SHP77 treated with DMSO at 0.1 percent for 48 hours (cell line): ENCODE results near the gene ADAM8.

Source experiments
- DNase-seq: peaks from one replicate; lab custom pipeline; 2025; lab: John Stamatoyannopoulos, UW

The ADAM8 gene

DNA sequence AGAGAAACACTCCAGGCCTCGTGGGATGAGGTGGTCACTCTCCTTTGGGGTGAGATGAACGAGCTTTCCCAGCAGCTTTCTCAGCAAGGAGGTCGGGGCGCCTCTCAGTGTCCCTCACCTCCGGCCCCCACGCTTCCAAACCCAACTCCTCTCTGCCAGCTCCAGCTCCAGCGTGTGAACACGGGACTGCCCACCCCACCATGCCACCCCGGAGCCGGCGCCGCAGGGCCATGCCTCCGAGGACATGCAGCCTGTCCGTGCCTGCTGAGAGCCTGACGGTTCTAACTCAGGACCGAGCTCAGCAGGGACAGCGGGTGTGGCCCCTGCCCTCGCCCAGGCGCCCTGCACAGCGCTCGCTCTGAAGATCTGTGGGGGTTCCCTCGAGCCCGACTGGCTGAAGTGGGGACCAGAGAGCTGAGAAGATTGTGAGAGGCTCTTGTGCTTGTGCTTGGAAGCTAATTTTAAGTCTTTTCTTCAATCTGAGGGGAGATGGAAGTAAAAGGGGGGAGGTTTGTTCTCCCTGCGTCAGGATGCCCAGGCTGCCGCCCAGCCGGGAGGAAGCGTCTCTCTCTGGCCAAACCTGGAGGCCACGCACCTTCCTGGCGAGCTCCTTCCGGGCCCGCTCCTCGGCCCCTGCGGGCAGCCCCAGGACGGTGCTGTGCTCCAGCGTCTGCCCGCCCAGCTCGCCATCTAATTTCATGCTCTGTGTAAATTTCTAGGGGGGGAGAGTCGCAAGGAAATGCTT lies 5.1 kb upstream of the ADAM8 start:
- DNase-seq: no peak

DNA sequence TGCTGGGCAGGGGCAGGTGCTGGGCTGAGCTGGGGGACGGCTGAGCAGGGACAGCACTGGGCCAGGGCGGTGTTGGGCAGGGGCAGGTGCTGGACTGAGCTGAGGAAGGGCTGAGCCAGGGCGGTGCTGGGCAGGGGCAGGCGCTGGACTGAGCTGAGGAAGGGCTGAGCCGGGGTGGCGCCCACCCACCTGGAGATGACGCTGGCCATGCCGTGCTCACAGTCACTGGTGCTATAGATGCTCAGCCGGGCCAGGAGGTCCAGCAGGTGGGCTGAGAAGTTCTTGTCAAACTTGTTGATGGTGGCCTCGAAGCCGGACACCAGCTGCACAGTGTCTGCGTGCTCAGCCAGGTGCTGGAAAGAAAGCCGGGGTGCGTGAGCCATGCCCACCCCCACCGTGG lies 4.4 kb upstream of the ADAM8 start:
- DNase-seq: no peak

DNA sequence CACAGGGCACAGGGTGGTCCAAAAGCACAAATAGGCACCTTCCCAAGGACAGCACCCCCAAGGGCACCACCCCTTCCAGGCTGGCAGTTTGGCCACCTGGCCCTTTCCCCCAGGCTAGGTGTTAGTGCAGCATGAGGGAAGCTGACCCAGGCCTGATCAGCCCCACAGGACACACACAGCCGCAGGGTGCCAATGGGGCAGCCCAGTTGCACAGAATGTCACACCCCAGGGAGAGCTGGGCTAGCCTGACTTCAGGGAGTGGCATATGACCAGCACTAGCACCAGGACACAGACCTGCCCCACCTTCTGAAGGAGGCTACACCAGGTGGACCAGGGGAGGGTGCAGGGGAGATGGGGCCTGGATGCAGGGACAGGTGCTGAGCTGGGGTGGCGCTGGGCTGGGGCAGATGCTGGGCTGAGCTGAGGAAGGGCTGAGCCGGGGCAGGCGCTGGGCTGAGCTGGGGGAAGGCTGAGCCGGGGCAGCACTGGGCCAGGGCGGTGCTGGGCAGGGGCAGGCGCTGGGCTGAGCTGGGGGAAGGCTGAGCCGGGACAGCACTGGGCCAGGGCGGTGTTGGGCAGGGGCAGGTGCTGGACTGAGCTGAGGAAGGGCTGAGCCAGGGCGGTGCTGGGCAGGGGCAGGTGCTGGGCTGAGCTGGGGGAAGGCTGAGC lies 3.9 kb upstream of the ADAM8 start:
- DNase-seq: no peak

DNA sequence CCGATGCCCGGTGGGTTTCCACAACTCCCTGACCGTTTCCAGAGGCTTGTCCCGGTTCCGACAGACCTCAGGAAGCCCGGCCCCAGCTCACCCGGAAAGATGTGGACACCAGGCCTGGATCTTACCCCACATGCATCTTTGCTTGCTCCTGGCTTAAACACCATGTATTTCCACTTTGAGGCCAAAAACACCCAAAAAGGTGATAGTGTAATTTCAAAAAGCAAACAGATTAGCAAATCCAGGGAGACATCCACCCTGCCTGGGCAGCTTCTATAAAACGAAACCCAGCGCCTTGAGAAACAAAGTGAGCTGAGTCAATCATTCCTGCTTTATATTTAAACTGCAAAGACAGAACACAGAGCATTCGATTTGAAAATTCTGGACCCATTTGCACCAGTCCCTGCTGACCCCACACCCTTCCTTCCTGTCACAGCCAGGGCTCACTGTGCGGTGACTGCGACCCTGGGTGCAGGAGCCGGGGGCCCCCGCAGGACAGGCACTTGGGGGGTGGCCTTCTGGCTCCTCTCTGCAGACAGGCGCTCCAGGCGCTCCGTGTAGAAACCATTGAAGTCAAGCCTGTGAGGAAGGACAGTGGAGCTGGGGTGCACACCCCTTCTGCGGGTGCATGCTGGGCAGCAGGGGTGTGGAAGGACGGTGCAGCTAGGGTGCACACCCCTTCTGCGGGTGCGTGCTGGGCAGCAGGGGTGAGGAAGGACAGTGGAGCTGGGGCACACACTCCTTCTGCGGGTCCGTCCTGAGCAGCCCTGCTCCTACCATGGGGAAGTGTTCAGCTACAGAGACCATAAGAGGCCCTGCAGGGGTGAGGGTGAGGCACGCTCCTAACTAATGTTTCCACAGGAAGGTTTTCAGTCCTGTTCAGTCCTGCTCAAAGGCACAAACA lies 2.9 kb upstream of the ADAM8 start:
- no peak for DNase-seq

DNA sequence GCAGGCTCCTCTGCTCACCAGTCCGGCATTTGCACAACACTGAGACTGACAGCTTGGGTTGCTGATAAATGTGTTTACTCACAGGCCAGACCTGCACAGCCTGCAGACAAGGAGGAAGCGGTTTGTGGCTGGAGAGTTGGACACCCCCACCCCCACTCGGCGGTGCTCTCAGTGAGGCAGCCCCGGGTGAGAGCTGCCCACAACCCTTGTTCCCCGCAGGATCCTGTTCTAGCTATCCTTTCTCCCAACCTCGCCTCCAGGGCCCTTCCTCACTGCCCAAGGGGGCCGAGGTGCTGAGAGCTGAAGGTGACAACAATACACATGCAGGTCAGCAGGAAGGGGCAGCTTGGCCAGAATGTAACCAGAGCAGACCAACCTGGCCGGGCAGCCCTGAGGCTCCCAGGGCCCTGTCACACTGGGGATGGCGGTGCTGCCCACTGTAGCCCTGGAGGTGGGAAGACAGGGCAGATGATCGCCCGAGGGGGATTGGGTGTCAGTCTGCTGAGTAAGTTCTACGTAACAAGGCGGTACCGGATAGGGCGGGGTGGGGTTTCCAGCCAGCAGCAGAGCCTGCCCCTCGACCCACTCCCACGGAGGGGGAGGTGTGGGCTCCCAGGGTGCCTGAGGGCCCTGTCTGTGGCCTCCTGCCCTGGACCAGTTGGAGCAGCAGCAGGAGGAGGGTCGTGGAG lies 2.1 kb upstream of the ADAM8 start:
- no peak for DNase-seq

DNA sequence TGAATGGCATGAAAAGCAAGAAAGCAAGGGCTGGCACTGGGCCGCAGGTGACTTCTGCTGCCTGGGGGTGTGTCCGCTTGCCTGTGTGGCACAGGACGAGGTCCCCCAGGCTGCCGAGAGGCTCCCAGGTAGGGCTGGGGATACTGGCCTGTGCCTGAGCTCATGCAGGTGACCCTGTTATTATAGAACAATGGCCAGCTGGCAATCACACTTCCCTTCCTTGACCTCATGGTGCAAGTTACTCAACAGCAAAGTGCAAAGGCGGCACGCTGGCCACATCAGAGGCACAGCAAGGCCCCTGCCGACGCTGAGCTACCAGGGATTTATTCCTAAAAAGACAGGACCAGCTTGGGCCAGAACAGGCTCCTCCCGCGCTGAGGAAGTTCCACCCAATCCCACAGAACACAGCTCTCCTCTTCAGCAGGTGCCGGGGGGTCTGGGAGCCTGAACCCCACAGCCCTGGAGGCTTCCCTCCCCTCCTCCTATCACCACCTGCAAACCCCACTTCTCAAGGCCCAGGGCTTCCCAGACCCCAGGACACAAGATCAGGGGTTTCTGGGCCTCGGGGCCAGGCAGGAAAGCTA lies 1.4 kb upstream of the ADAM8 start:
- DNase-seq: no peak

DNA sequence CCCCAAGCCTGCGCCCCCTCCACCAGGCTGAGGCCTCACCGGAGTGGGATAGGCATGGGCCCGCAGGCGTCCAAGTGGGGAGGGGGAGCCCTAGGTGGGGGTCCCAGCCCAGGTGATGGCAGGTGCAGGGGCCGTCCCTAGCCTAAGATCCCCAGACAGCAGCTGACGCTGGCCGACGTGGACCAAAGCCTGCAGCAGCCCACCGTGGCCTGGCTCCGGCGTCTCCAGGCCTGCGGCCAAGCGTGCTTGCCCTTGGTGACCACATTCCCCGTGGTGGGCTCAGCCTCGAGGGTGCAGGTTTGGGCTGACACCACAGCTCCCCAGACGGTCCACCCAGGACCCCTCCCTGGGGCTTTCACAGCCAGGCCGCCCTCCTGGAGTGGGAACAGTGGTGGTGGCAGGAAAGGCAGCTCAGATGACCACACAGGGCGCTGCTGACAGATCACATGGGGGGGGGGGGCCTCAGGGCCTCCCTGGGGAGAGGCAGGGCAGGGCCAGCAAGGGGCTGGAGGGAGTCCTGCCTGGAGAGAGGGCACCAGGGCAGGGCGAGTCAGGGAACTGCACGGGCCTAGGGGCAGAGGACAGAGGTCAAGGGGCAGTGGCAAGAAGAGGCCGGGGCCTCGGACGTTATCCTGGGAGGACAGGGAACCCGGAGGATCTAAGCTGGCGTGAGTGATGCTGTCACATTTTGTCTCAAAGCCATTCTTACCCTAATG lies 767 bp upstream of the ADAM8 start:
- no peak for DNase-seq

DNA sequence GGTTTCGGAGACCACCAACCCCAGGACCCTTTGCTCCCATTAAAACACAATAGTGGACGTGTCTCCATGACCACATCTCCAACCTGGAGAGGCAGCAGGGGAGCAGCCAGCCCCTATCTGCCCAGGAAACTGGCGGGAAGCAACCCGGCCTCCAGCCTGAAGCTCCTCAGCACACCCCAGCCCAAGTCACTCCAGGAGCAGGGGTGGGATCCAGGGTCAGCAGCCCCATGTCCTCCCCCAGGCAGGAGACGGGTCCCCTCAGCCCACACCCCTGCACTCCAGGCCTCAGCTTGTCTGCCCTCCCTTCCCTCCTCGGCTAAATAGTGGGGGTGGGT lies 601 bp downstream of the ADAM8 start:
- no peak for DNase-seq

DNA sequence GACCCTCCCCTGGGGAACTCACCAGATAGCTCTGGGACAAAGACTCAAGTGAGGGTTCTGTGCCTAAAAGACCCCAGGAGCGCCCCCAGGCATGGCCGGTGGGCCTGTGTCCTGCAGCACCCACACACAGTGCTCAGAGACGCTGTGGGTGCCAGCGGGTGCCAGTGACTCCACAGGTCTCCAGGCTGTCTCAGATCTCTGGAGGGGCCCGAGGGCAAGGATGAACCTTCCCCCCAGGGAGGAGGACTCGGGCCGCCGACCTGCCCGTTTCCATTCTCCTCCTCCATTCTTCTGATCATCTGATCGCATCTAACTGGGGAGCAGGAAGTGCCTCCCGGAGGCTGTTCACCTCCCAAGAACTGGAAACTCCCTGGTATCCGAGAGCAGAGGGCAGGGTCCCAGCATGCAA lies 980 bp downstream of the ADAM8 start:
- DNase-seq: no peak

DNA sequence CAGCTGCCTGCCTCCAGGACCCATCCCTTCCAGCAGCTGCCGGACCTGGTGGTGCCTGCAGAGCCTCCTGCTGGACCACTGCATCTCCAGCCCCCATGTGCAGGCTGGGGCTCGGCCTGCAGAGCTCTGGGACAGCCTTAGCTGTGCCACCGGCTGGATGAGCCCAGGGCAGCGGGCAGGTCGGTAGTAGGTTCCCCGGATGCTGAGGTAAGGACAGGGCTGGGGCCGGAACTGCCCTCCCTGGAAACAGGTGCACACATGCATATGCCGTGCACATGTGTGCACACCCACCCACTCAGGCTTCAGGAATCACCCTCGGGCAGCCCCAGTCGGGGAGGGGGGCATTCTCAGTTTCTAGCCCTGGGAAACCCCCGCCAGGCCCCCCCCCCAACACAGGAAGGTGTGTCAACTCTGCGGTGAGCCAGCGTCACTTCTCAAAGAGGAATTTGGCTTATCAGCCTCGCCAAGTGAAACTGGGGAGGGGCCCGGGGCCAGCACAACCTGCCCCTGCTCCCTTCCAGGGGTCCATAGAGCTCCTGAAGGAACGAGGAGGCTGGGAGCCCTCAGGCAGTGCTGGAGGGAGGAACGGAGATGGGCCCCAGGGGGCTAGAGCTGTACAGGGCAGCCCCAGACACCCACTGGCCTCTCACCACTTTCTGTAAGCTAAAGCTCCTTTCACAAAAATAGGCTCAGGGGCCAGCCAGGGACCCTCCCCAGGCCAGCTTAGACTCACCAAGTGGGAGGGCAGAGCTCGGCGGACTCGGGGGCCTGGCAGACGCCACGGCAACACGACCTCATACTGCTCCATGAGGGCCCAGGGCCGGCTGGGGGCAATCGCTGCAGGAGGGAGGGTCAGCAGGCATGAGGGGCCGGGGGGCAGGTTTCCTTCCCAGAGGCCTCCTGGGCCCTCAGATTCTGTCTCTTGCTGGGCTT lies 1.7 kb downstream of the ADAM8 start:
- no peak for DNase-seq

DNA sequence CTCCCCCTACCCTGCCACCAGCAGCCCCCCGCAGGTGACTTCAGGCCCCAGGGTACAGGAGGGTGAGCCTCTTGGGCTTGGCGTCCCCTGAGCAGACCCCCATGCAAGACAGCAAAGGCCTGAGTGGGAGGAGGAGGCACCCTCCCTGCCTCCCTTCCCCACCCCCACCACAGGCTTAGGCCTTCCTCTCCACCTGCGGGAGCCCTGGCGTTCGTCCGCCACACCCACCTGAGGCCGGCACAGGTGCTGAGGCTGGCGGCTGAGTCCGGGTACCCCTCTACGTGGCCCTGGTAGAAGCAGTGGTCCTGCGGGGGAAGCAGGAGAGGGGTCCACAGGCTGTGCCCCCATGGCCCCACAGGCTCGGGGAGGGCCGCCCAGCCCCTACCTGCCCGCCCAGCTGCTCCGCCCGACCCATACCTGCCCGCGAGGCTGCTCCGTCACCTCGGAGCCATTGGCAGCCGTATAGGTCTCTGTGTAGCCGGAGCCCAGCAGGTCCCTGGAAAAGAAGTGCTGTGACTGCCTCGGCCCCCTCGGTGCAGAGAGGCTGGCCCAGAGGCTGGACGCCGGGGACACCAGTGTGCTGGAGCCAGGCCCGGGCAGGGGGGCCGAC lies 3.0 kb downstream of the ADAM8 start:
- DNase-seq: no peak

DNA sequence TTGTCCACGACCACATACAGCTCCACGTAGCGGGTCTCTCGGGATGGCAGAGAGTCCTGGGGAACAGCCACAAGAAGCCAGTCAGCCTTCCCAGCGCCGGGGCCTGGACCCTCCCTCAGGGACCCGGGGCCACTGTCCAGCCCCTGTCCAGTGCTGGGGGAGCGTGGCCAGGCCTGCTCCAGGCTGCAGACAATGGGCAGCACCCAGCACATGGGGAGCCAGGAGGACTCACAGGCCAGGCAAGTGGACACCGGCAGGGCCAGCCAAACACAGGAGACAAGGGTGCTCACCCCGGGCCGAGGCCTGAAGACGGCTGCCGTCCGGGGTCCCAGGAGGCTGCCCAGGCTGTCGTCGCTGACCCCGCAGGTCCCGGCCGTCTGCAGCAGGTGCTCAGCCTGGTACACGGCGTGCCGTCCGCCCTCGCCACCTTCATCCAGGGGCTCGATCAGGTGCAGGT lies 3.7 kb downstream of the ADAM8 start:
- DNase-seq: no peak

DNA sequence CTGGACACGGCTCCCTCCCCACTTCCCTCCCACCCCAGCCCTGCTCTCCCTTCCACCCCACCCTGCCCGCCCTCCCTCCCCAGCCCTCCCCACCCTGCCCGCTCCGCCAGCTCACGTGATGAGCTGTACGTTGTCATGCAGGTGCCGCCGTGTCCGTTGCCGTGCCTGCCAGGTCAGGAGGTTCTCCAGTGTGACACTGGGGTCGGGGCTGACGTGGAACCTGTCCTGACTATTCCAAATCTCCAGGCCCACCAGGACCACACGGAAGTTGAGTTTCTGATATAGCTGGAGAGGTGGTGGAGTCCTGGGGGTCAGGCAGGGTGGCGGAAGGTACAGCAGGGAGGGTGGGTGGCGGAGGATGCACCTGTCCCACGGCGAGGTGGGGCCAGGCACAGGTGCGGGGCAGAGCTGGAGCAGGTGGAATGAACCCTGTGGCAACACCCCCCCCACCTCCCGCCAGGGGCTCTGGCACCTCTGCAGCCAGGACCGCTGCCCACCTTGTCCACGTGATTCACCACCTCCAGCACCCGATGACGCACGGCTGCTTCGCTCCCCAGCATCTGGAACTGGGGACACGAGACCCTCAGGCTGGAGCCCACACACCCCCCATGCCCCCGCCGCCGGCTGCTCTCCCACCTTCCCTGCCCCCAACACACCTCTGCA lies 4.2 kb downstream of the ADAM8 start:
- no peak for DNase-seq

DNA sequence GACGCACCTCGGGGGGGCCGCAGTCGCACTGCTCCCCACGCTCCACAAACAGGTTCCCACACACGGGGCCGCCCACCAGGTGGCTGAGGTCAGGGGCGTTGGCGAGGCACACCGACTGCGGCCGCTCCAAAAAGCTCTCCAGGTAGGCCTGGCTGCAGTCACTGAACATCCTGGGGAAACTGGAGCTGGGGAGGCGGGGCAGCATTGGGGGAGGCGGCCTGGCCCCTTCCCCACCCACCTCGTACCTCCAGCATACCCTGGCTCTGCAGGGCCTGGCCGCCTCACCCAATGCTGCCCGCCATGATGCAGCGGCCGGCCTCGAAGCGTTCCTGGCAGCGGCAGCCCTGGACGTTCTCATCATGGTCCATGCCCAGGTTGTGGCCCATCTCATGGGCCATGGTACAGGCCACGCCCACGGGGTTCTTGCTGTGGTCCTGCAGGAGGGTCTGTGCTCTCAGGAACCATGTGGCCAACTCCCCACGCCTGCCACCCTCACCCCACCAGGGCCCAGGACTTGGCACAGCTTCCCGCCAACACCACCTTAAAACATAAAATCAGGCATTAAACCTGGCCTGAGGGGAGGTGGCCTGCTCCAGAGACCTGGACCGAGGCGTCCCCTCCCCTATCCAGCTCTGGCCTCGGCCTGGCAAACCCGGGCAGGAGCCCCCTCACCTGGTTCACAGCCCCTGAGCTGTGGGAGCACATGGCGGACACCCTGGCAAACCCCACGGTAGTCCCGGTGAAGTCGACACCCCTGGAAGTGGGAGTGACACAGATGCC lies 5.0 kb downstream of the ADAM8 start:
- no peak for DNase-seq

DNA sequence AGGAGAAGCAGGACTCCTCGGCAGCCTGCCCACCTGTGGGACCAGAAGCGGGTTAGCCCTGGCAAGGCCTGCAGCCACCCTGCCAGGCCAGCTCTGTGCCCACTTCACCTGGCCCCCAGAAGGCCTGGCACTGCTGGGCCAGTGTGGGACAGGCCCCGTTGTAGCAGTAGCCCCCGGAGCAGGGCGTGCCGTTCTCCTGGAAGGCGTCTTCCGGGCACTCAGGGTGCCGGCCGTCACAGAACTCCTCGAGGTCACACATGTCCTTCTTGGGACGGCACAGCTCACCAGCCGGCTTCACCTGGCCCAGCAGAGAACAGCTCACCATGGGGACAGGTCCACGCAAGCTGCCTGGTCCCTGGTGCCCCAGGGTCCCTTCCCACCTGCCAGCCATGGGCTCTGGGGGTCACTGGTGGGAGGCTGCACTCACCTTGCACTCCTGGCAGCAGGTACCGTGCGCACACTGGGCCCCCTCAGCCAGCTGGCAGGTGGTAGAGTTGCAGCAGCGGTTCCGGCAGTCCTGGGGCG lies 5.8 kb downstream of the ADAM8 start:
- DNase-seq: no peak

DNA sequence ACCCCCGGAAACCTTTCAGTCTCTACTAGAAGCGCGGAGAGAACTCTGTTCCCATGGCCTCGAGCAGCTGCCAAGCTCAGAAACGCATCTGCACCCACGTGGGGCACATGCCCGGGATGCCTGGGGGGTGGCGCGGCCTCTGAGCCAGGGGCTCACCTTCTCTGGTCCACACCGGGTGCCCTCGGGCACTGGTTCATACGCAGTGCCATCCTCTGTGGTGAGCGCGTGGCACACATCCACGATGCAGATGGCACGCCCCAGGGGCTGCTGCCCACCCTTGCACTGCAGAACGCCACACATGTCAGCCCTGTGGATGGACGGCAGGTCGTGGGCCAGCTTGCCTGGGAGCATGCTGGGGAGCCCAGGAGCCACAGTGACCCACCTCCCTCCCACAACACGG lies 6.5 kb downstream of the ADAM8 start:
- no peak for DNase-seq

DNA sequence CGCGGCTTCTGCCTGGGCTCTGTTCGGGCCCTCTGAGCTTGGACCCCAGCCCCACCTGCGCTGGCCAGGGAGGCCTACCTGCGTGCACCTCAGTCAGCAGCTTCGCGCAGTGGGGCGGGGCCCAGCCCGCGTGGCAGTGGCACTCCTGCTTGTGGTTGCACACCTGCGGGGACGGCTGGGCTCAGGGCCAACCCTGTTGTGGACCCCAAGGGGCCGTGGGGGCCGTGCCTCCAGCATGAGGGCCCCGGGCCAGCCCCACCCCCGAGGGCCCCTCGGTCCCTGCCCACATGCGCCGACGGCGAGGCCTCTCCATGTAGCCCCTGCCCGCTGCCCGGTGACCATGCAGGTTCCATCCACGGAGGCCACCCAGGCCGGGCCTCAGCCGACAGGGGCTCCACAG lies 7.3 kb downstream of the ADAM8 start:
- no peak for DNase-seq

DNA sequence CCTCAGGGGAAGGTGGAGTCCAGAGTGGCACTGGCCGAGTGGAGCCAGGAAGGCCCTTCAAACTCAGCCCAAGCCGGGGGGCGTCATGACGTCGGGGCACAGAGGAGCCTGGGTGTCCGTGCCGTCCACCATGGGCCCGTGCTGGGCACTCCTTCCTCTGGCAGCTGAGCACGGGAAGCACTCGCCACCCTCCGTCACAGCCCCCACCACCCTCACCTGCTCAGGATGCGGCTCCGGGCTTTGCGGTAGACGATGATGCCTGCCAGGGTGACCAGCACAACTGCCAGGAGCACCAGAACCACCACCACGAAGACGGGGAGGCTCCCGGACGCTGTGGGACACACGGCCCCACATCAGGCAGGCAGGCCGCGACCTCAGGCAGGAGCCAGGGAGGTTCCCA lies 8.1 kb downstream of the ADAM8 start:
- no peak for DNase-seq
